ENCODE results near the gene IL17C. TPM values are rescaled to one million over a fixed set of nuclear protein-coding genes. Genes with fewer than 3 reads are reported as not detected.

The IL17C gene
- total RNA-seq, 1 experiment from 2014 or later, result 0.31 TPM

- no peak overlapping the region for H3K56ac ChIP-seq (ENCODE audit: insufficient read length, low read depth, low read length)
- no peak overlapping the region for H3K4ac ChIP-seq (ENCODE audit: low read depth, low read length)
- H3K14ac ChIP-seq (ENCODE audit: insufficient read depth, low read length), result no peak overlapping the region
- no peak overlapping the region for H2AK5ac ChIP-seq (ENCODE audit: insufficient read length, low read length)
- no peak overlapping the region for H2BK120ac ChIP-seq (ENCODE audit: low read depth, low read length, poor library complexity, severe bottlenecking)
- no peak overlapping the region for H3K18ac ChIP-seq (ENCODE audit: insufficient read length, low read depth, low read length)
- no peak overlapping the region for H2BK12ac ChIP-seq (ENCODE audit: insufficient read length, low read depth, low read length)
- H3K9me3 ChIP-seq (ENCODE audit: control insufficient read depth, low read depth, low read length), result no peaks in the 10 kb centered on the region
- no CpG with 5 or more reads among the region's 6 CpGs for WGBS (ENCODE audit: extremely low coverage, insufficient read length, low lambda C conversion rate)
- no peaks in the 10 kb centered on the region; the same call in 1 of the 2 replicates for H3K4me1 ChIP-seq (ENCODE audit: insufficient read depth, low read length)
- H3K4me1 Mint-ChIP-seq, result peaks cover 0 to 11% of the 10 kb centered on the region in 2 experiments; a peak in 2 of 4 replicates
- no peak overlapping the region for H3K27ac ChIP-seq (ENCODE audit: insufficient read length, low read depth, low read length)
- H4K5ac ChIP-seq (ENCODE audit: insufficient read length, low read depth, low read length), result no peak overlapping the region
- no peaks in the 10 kb centered on the region for H3K79me2 ChIP-seq (ENCODE audit: insufficient read depth, low read length)
- H3K27me3 Mint-ChIP-seq (ENCODE audit: low read depth), result no peaks in the 10 kb centered on the region
- no peaks in the 10 kb centered on the region for H3K27me3 ChIP-seq (ENCODE audit: insufficient read depth, low read length)
- no peaks in the 10 kb centered on the region for H3K79me1 ChIP-seq (ENCODE audit: insufficient read depth, low read depth, low read length, poor library complexity, severe bottlenecking)
- peak; percentile 55 for DNase-seq
- H3K9ac ChIP-seq (ENCODE audit: extremely low read depth, insufficient read length, low read length), result no peak overlapping the region
- no peak overlapping the region for H3K23ac ChIP-seq (ENCODE audit: insufficient read length, low read depth, low read length)
- H3K36me3 Mint-ChIP-seq (ENCODE audit: insufficient read depth in 1 of 3, low read depth in 3 of 3), result peaks cover 11 to 73% (median 55%) of the 10 kb centered on the region in 3 experiments; a peak in 6 of 7 replicates
- no peak overlapping the region for H4K91ac ChIP-seq (ENCODE audit: insufficient read length, low read depth, low read length)
- no peak overlapping the region for H2BK5ac ChIP-seq (ENCODE audit: insufficient read length, low read length)
- no peaks in the 10 kb centered on the region for H3K23me2 ChIP-seq (ENCODE audit: insufficient read length, low read depth, low read length, poor library complexity, severe bottlenecking)
- TF ChIP-seq, protein P1, sequence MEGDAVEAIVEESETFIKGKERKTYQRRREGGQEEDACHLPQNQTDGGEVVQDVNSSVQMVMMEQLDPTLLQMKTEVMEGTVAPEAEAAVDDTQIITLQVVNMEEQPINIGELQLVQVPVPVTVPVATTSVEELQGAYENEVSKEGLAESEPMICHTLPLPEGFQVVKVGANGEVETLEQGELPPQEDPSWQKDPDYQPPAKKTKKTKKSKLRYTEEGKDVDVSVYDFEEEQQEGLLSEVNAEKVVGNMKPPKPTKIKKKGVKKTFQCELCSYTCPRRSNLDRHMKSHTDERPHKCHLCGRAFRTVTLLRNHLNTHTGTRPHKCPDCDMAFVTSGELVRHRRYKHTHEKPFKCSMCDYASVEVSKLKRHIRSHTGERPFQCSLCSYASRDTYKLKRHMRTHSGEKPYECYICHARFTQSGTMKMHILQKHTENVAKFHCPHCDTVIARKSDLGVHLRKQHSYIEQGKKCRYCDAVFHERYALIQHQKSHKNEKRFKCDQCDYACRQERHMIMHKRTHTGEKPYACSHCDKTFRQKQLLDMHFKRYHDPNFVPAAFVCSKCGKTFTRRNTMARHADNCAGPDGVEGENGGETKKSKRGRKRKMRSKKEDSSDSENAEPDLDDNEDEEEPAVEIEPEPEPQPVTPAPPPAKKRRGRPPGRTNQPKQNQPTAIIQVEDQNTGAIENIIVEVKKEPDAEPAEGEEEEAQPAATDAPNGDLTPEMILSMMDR (conservative IDR thresholded peaks at IDR 0.05), result peak; percentile 47; the same call in 2 of the 3 replicates
- no peak overlapping the region for H4K8ac ChIP-seq (replicated peaks; ENCODE audit: insufficient read length, low read depth, low read length)
- peak overlapping the region in 1 of 3 experiments; percentile 88; a peak in 3 of 7 replicates for H3K27ac Mint-ChIP-seq
- H2AFZ ChIP-seq (ENCODE audit: low read length), result no peak overlapping the region
- H3K9me3 Mint-ChIP-seq, result no peaks in the 10 kb centered on the region
- H2BK20ac ChIP-seq (ENCODE audit: low read depth, low read length, poor library complexity, severe bottlenecking), result no peak overlapping the region
- H2BK15ac ChIP-seq (ENCODE audit: low read depth, low read length), result no peak overlapping the region
- H3K4me3 Mint-ChIP-seq, result peak overlapping the region in 1 of 2 experiments; percentile 24; a peak in 2 of 5 replicates
- no peak overlapping the region for H3K4me2 ChIP-seq (ENCODE audit: insufficient read depth, insufficient read length, low read length)
- H4K20me1 ChIP-seq (ENCODE audit: control insufficient read depth, insufficient read depth, insufficient read length), result no peaks in the 10 kb centered on the region
- H3T11ph ChIP-seq (ENCODE audit: low read length), result no peak overlapping the region
These were observed 28.3 kb upstream of the IL17C start for GRCh38 chr16:88610080-88610479.

All from H9 (cell line).